HG03060 (cell line): Measurements from ENCODE around the gene DAGLA.

Experiments
- ATAC-seq: cut with Tn5 transposase; IDR thresholded peaks from one replicate; pipeline ENCODE4 v1.9.1; 2021; ENCODE audit warnings: low read depth, moderate number of reproducible peaks; ENCODE audit not compliant: unreplicated experiment

DAGLA gene

GRCh38 chr11:61724437-61724836, 44.2 kb downstream of the DAGLA start:
- no peak for ATAC-seq

- ATAC-seq = no peak
Observed at GRCh38 chr11:61725781-61726231, 45.6 kb downstream of the DAGLA start.

DNA sequence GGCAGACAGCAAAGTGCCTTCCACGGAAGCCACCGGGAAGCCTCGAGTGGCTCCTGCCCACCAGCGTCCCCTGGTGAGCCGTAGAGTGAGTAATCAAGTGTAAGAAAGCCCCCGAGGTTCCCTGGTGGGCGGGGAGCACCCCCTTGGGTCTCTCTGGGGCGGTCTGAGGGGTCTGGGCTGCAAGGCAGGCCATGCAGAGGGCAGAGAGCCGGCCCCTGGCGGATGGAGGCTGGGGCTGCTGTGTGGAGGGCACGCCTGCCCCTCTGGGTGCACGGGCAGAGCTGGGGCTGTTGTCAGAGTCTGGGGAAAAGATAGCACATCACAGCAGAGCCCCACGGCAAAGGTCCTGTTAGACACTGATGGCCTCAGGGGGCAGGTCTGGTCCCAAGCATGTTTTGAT, 46.6 kb downstream of the DAGLA start:
- ATAC-seq = no peak

DNA sequence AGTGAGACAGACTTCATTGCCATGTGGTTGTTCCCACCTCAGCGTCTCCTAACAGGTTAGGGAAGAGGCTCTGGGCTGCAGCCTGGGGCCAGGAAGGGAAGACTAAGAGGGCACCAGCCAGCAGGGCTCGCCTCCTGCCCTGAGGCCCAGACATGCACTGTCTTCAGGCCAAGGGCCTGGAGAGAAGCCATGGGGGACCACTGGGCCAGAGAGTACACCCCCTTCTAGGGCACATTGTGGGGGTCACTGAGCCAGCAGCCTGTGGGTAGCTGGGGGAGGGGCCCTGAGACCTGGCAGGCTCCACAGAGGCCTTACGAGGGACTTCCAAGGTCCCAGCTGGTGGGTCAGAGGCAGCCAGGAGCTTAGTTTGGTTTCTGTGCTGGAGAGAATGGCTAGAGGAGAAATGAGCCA, 47.2 kb downstream of the DAGLA start:
- no peak for ATAC-seq

DNA sequence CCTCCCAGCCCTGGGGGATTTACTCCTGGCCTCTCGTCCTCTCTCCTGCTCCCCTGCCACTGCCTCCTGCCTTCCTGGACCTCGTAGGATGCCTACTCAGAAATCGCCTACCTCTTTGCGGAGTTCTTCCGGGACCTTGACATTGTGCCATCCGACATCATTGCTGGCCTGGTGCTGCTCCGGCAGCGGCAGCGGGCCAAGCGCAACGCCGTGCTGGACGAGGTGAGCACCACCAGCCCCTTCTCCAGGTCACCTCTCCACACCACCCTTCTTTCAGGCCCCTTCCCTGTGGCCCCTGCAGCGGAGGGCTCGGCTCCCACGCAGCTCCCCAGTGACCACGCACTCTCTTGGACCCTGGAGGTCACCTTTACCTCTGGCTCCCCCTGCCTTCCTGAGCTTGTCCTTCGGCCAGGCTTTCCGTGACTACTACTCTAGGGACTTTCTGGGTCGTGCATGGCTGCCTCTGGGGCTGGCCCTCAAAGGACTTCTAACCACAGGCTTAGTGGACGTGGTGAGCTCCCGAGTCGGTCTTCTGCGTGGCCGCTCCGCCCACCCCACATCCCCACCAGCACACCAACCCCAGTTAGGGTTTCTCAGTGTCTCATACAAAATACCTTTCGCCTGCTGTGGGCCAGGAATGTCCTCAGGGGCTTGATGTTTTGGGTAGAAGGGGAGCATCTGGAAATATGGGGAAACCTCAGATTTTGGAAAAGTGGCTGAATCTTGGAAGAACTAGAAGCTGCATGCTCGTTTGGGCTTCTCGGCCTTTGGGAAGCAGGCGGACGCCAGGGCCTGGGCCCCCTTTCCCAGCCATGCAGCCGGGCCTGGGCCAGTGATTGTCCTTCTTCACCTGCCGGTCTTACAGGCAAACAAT, 48.1 kb downstream of the DAGLA start:
- no peak for ATAC-seq

- no peak for ATAC-seq
Observed at GRCh38 chr11:61728940-61729219, 48.7 kb downstream of the DAGLA start.

DNA sequence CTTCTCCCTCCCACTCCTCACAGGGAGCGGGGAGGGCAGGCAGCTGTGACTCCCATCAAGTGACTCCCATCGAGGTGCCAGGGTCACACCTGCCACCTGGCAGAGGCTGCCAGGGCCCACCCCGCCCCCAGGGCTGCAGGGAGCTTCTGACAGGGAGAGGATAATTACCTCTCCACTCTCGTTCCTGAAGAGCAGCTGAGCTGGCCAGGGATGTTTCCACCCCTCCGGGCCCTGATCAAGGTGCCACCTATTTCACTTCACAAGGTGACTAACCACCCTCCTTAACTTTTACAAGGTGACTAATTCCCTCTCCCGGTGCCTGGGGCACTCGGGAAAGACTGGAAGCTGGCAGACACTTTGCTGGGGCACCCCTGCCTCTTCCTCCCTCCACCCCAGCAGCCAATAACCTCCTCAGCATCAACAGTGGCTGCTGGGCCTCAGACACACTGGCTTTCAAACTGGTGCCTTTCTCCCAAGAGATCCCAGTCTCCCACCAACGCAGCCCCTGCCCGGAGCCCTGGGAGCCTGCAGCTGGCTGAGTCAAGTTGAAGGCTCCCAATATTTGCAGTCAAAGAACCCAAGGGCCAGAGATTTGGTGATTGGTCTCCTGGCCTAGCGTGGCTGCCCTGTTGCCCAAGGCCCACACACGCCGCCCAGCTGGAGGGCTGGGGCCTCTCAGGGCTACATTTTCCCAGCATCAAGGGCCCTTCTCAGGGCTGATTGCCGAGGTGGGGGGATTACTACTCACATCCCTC, 50.2 kb downstream of the DAGLA start:
- no peak for ATAC-seq

DNA sequence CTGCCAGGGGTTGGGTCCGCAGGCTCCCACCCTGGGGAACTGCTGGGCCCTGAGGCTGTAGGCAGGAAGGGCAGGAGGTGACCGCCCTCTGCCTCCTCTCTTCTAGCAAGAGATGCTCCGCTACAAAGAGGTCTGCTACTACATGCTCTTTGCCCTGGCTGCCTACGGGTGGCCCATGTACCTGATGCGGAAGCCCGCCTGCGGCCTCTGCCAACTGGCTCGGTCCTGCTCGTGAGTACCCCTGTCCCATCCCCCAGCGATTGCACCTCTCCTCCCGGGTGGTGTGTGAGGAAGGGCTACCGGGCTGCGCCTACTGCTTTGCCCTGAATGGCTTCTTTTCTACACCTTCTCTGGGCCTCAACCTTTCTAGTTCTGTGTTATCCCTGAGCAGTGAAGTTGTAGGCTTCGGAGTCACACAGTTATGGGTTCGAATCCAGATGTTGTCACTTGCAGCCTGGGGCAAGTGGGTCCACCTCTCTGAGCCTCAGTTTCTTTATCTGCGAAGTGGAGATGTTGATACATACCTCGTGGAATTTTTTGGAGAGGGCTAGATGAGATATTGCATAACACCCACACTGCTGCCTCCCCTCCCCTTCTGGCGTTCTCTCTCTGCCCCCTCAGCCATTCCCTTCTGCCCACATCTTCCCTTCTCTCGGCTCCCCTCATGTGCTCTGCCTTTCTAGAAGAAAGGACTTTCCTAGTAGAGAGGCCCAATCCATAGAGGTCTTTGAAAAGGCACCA, 51.2 kb downstream of the DAGLA start:
- ATAC-seq = no peak

- ATAC-seq = no peak
Observed at GRCh38 chr11:61731952-61732675, 51.9 kb downstream of the DAGLA start.

GRCh38 chr11:61732705-61733104, 52.5 kb downstream of the DAGLA start:
- ATAC-seq = no peak

DNA sequence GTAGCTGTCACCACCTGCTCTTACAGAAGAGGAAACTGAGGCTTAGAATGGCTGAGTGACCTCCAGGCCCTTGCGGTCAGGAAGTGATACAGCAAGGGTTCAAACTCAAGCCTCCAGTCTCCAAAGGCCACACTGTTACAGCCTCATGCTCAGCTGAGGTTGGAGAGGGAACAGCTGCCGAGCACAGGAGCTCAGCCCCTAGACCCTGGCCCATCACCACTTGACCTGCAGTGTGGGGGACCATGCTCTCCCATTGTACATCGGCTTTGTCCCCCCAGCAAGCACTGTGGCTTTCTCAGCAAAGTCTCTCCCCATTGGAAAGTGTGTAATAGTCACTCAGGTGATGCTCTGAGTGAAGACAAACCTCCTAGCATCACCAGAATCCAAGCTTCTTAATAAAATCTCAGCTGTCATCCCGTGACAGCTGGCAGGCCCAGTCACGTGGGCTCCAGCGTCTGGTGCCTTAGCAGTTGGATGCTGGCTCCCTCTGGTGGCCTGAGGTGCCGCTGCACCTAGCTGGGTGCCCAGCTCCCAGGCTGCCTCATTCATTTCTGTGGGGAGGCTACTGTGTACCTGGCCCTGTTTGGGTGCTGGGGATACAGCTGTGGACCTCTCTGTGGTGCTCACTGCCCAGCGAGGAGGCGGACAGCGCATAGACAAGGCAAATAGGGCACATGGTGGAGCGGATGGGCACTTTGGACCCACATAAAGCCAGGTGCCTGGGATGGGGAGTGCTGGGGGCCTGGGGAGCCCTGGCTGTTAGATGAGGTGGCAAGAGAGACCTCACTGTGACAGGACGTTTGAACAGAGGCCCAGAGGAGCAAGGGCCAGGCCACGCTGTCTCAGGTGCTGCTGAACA, 53.2 kb downstream of the DAGLA start:
- ATAC-seq = no peak

- ATAC-seq = no peak
Observed at GRCh38 chr11:61734767-61735166, 54.6 kb downstream of the DAGLA start.

DNA sequence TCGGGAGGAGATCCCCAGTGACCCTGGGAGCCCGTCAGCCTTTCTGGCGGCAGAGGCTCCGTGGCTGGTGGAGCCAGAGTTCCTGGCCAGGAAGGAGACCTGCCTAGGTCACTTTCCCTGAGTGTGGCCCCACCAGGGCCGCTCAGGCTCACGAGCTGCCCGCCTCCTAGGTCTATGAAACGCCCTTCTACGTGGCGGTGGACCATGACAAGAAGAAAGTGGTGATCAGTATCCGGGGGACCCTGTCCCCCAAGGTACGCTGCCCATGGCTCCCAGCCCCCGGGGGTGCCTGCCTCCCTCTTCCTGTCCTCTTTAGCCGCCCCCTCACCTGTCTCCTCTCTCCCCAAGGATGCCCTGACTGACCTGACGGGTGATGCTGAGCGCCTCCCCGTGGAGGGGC, 55.2 kb downstream of the DAGLA start:
- ATAC-seq = no peak

GRCh38 chr11:61736310-61736709, 56.1 kb downstream of the DAGLA start:
- no peak for ATAC-seq

DNA sequence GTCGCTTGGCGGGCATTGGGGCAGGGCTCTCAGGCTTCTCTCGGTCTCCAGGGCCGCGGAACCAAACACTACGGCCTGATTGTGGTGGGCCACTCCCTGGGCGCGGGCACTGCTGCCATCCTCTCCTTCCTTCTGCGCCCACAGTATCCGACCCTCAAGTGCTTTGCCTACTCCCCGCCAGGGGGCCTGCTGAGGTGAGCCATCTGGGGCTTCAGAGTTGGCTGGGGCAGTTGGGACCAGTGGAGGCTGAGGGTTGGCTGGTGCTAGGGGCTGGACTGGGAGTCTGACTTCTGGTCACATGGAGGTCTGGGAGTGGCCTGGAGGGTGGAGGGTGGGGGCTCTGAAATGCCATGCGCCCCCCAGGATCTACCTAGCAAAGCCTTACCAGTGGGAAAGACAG, 56.9 kb downstream of the DAGLA start:
- no peak for ATAC-seq

- ATAC-seq = no peak
Observed at GRCh38 chr11:61737636-61738386, 57.6 kb downstream of the DAGLA start.

- no peak for ATAC-seq
Observed at GRCh38 chr11:61738776-61739175, 58.6 kb downstream of the DAGLA start.

DNA sequence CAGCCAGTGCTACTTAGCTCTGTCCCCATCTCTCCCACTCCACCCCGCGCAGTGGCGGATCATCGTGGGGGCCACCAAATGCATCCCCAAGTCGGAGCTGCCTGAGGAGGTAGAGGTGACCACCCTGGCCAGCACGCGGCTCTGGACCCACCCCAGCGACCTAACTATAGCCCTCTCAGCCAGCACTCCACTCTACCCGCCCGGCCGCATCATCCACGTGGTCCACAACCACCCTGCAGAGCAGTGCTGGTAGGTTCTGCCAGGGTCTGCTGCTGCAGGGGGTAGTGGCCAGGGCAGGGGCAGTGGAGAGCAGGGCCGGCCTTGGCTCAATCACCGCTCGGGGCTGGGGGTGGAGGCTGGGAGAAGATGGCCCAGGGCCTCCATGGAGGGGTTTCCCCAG, 59.2 kb downstream of the DAGLA start:
- ATAC-seq = no peak

DNA sequence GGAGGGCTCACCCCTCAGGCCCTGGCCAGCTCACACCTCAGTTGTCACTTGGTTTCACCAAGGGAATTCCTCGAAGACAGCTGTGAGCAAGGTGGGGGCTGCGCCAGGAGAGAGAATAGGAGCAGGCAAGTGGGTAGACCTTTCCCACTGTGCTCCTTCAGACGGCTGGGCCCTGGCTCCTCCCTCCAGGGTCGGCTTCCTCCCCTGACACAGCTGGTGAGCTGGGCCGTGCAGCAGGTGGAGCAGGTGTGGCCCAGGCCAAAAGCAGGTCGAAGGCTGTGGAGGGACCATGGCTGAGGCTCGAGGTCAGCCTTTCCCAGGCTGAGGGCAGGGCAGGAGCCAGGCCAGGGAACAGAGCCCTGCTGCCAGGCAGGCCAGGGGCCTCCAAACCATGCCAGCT, 59.8 kb downstream of the DAGLA start:
- ATAC-seq = no peak
